Measurements from ENCODE around the gene SMARCD2.
"Not testable (repeated sequence)": the region's sequence is repeated elsewhere in the genome, so short reads cannot be mapped to it uniquely, and the experiment has no call there.

Gene SMARCD2

DNA sequence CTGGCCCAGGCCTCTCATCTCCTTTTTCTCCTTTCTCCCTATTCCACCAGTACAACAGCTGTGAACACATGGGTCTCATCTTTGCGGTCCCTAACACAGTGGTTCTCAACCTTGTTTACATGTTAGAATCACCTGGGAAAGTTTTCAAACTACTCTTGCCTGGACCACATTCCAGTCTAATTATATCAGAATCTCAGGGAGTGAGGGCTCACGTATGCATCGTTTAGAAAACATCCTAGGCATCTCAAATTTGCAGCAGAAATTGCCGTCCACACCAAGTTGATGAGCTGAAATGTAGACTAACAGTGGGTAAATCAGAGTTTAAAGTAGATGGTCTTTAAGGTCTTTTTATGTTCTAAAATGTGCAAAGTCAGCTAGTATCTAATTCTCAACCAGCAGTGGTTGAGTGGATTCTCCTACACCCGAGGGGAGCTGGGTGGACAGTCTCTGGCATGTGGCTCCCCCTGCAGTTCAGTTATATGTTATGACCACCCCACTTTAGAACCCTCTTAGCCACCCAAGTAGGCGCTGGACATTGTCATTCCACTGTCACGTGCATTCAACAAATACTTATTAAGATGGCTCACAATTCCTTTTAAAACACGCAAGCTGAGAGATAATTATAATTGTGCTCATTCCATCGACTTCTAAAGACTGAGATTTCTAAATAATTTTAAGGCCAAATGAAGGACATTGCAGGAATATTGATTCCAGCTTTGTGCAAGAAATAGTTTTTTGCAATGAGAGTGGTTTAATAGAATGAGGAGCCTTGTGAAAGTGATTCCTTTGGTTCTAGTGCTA, 27.2 kb upstream of the SMARCD2 start:
- H3K4me3 ChIP-seq (ENCODE audit: low read depth, low read length), result not testable (repeated sequence)
- peak; percentile 9; the same call in 1 of the 2 replicates for TF ChIP-seq CTCF (IDR thresholded peaks at IDR 0.05; ENCODE audit: borderline replicate concordance, insufficient read depth, low read depth, low read length)

DNA sequence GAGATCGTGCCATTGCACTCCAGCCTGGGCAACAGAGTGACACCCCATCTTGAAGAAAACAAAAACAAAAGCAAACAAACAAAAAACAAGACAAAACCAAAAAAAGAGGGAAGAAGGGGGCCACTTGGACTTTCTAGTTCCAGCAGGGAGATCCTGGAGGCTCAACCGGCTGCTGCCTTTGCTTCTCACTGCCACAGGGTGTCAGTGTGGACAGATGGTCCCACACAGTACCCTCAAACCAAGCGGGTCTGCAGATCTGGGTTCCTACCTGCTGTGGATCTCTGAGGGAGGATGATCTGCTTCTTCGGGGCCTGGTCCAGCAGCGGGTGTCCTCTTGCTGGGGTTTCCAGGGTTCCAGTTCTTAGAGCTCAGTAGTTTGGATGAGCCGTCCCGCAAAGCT, 24.1 kb upstream of the SMARCD2 start:
- peak; percentile 27; the same call in 1 of the 2 replicates for TF ChIP-seq CTCF (IDR thresholded peaks at IDR 0.05; ENCODE audit: borderline replicate concordance, insufficient read depth, low read depth, low read length)
- not testable (repeated sequence) for H3K4me3 ChIP-seq (ENCODE audit: low read depth, low read length)

DNA sequence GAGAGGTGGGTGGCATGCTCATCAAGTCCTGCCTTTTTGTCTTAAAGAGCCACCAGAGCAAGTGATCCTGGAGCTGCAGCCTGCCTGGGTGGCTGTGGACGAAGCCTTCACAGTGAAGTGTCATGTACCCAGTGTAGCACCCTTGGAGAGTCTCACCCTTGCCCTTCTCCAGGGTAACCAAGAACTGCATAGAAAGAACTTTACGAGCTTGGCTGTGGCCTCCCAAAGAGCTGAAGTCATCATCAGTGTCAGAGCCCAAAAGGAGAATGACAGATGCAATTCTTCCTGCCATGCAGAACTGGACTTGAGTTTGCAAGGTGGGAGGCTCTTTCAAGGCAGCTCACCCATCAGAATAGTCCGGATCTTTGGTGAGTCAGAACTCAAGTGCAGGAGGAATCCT, 16.8 kb upstream of the SMARCD2 start:
- TF ChIP-seq CTCF (IDR thresholded peaks at IDR 0.05; ENCODE audit: borderline replicate concordance, insufficient read depth, low read depth, low read length), result no peak
- H3K4me3 ChIP-seq (ENCODE audit: low read depth, low read length), result no peak overlapping the region

DNA sequence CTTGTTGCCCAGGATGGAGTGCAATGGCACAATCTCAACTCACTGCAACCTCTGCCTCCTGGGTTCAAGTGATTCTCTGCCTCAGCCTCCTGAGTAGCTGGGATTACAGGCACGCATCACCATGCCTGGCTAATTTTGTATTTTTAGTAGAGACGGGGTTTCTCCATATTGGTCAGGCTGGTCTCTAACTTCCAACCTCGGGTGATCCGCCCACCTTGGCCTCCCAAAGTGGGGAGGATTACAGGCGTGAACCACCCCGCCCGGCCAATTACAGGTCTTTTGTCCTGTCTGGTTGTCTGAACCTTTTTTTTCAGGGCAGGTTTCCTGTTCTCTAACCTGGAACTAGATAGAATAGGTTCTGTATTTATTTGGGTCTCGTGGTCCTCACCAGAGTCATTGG, 13.9 kb upstream of the SMARCD2 start:
- not testable (repeated sequence) for H3K4me3 ChIP-seq (ENCODE audit: low read depth, low read length)

GRCh38 chr17:63855185-63855584, 12.7 kb upstream of the SMARCD2 start:
- H3K4me3 ChIP-seq (ENCODE audit: low read depth, low read length), result no peak overlapping the region
- TF ChIP-seq CTCF (IDR thresholded peaks at IDR 0.05; ENCODE audit: borderline replicate concordance, insufficient read depth, low read depth, low read length), result no peak

GRCh38 chr17:63854709-63855108, 12.2 kb upstream of the SMARCD2 start:
- H3K4me3 ChIP-seq (ENCODE audit: low read depth, low read length), result no peak overlapping the region
- TF ChIP-seq CTCF (IDR thresholded peaks at IDR 0.05; ENCODE audit: borderline replicate concordance, insufficient read depth, low read depth, low read length), result no peak

GRCh38 chr17:63853260-63853659, 10.8 kb upstream of the SMARCD2 start:
- TF ChIP-seq CTCF (IDR thresholded peaks at IDR 0.05; ENCODE audit: borderline replicate concordance, insufficient read depth, low read depth, low read length), result no peak
- no peak overlapping the region for H3K4me3 ChIP-seq (ENCODE audit: low read depth, low read length)
